HG03060 (cell line): ENCODE results near the gene CENPX.
A peak's percentile ranks its signal among the peaks of the same experiment; 100 is the strongest.
"Not testable (repeated sequence)": the region's sequence is repeated elsewhere in the genome, so short reads cannot be mapped to it uniquely, and the experiment has no call there.

Experiments
- ATAC-seq: cut with Tn5 transposase; IDR thresholded peaks from one replicate; pipeline ENCODE4 v1.9.1; 2021; ENCODE audit warnings: low read depth, moderate number of reproducible peaks; ENCODE audit not compliant: unreplicated experiment

CENPX gene

DNA sequence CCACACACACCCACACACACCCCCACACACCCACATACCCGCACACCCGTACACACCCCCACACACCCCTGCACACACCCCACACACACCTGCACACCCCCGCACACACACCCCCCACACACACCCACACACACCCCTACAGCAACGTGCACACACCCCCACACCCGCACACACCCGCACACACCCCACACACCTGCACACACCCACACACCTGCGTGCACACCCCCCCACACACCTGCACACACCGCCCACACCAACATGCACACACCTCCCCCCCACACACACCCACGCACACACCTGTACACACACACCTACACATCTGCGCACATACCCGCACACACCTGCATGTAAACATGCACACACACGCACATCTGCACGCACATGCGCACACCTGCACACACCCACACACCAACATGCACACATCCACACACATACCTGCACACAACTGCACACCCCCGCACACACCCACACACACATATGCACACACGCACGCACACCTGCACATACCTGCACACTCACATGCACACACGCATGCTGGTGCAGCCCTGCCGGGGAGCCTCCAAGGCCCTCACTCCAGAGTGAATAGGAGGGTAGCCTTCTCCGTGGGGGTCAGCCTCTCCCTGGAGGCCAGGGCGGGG, 37.8 kb downstream of the CENPX start:
- ATAC-seq = no peak

DNA sequence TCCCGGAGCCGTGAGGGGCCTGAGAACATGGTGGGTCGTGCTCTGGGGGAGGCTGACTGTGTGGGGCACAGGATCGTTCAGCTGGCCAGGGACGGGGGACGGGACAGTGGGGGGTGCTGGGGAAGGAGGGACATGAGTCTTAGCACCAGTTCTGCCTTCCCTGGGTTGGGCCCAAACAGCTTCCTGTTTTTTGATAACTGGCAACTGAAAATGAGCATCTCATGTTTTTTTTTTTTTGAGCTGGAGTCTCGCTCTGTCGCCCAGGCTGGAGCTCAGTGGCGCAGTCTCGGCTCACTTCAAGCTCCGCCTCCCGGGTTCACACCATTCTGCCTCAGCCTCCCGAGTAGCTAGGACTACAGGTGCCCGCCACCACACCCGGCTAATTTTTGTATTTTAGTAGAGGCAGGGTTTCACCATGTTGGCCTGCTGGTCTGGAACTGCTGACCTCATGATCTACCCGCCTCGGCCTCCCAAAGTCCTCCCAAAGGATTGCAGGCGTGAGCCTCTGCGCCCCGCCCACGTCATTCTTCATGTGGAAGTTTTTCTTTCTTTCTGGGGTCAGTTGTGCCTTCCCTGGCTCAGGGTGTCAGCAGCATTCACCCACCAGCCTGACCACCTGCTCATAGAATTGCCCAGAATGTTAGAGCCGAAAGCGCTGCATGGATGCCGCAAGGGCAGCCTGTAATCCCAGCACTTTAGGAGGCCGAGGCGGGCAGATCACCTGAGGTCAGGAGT, 38.9 kb downstream of the CENPX start:
- no peak for ATAC-seq

DNA sequence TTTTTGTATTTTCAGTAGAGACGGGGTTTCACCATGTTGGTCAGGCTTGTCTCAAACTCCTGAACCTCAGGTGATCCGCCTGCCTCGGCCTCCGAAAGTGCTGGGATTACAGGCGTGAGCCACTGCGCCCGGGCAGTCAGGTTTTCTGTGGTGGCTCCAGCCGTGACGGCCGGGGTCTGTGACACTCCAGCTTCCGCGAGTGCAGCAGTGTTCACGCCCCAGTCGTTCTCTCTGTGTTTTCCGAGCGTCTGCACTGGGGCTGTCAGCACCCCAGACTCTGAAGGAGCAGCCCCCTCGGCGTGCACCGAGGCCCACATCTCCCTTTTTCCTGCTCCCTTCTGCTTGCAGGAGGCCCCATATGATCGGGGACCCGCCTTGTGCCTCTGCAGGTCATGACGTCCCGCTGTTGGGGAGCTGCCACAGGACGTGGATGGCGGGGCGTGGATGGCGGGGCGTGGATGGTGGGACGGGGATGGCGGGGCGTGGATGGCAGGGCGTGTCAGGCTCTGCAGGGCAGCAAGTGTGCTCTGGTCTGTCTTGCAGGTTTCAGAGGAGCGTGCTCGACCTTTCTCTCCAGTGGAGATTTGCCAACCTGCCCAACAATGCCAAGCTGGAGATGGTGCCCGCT, 39.6 kb downstream of the CENPX start:
- no peak for ATAC-seq

DNA sequence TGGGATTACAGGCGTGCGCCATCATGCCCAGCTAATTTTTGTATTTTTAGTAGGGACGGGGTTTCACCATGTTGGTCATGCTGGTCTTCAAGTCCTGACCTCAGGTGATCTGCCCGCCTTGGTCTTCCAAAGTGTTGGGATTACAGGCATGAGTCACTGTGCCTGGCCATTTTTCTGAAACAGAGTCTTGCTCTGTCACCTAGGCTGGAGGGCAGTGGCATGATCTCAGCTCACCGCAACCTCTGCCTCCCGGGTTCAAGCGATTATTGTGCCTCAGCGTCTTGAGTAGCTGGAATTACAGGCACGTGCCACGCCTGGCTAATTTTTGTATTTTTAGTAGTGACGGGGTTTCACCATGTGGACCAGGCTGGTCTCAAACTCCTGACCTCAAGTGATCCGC, 41.2 kb downstream of the CENPX start:
- ATAC-seq = not testable (repeated sequence)

DNA sequence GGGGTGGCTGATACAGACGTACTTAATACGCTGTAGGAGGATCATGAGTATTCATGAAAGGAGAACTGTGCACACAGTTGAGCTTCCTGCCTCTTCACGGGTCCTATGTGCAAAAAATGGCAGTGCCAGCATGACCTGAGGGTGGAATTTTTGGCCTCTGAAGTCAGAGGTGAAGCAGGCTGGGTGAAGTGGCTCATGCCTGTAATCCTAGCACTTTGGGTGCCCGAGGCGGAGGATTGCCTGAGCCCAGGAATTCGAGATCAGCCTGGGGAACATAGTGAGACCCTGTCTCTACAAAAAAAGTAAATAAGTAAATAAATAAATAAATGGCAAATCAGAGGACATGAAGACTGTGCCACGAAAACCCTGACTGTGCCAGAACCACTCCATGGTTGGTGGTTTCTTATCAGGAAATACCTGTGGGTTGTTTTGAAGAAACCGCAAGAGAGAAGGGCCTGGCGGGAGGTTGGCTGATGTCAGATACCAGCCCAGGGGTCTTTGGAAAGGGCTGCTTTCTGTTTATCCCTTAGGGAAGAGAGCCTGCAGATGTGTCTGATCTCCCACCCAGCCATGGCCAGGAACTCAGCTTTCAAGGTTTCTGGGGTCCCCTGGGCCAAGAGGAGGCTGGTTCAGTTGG, 41.9 kb downstream of the CENPX start:
- no peak for ATAC-seq

DNA sequence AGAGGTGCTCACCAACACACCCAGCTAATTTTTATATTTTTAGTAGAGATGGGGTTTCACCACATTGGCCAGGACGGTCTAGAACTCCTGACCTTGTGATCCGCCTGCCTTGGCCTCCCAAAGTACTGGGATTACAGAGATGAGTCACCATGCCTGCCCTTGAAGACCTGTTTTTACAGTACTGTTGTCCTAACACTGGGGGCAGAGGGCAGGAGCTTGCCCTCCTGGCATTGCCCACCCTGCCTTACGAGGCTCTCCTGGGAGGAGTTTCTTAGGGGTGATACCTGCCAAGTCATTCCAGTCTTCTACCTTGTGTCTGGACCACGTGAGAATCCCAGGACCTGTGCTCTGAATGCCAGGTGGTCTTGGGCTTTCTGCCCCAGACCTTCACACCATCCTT, 42.6 kb downstream of the CENPX start:
- ATAC-seq = no peak

DNA sequence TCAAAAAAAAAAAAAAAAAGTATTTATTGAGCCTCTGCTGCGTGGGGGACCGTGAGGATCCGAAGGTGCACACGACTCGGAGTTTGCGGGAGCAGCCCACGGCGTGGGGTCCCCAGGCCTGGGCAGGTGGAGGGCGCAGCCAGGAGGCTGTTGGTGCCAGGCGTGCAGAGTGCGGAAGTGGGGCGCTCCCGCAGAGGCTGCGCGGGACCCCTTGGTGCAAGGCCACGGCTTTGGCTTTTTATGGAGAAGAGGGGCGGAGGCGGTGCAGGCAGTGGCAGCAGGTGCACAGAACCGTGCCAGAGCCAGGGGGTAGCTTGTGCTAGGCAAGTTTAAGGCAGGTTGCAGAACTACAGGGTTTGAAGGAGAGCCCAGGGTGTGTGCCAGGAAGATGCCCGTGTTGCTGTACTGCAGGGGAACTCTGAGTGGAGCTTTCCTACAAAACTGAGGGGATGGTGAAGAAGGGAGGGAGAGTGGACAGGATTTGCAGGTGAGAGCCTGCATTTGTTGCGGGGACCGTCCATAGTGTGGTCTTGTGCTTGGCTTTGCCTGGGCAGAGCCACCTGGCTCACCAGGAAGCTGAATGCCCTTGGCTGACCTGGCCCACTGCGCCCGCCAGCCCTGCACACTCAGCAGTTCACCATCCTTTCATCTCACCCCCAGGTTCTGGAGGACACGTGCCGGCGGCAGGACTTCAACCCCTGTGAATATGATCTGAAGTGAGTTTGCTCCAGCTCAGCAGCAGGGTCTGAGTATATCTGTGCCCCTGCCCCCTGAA, 44.0 kb downstream of the CENPX start:
- no peak for ATAC-seq

DNA sequence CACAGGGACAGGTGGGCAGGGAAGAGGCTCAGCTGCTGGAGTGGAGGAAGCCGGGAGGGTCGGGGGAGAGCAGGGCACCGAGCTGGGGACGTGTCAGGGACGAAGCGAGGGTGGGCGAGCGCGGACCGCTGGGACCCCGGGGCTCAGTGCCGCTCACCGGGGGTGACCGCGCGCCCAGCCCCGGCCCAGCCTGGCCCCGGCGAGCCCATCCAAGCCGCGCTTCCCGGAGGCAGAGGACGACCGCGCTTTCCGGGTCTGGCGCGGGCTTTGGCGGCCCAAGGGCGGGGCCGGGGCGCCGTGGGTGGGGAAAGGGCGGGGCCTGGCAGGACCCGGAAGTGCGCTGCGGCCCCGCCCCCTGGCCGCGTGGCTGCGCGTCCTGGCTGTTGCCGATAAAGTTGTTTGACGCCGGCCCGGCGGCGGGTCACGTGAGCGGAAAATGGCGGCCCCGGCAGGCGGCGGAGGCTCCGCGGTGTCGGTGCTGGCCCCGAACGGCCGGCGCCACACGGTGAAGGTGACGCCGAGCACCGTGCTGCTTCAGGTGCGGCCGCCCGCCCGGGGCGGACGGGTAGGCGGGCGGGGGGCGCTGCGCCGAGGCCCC, 45.4 kb downstream of the CENPX start, which contains the start of gene ASPSCR1:
TSS of gene ASPSCR1 (plus strand) at position 419 of the 598 bp plus-strand sequence. CDS start at position 437, 18 bp downstream.
- ATAC-seq = peak; percentile 44

DNA sequence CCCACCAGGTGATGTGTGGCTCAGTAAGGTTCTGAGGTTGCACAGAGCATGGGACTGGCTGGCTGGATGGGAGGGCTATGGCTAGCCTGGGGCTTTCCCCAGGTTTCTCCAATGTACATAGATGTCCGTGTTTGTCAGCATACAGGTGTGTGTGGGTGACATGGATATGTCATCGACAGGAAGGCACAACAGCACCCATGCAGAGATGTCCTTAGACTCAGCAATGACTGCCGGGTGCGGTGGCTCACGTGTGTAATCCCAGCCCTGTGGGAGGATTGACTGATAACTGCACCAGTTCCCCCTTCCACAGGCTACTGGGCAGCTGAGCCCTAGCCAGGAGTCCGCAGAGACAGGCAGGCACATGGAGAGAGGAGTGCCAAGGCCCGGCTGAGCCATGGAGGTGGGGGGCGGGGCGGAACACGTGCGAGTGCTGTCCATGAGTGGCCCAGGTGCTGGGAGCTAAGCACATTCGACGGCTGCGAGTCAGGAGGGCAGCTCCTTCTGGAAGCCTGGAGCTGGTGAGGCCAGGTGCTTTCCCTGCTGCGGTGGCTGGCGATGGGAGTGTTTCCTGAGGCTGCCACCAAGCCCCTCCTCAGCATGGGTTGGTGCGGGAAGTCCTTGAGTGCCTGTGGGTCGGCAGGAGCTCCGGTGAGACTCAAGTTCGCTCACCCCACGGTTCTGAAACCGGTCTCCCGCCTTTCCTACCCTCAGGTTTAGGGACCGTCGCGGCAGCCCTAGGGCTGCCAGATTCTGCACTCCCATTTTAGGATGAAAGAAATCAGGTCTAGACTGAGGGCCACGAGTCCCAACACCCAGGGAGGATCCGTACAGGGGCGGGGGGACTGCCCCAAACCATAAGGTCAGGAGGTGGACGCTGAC, 46.1 kb downstream of the CENPX start:
- ATAC-seq = peak; percentile 7

DNA sequence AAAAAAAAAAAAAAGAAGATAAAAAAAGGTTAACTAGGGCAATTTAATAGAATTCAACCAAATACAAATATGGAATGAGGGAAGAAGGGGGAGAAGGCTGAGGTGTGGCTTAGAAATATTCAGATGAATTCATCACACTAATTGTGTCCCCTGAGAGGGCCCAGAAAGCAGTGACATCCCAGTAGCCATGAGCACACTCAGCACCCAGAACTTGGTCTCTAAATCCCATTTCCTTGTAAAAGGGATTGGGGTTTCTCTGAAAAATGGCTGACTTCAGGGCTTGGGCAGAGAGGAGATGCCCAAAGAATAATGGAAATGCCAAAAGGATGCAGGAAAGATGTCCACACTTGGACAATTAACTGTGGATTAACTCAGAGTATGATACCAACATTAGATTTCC, 49.2 kb downstream of the CENPX start:
- no peak for ATAC-seq

DNA sequence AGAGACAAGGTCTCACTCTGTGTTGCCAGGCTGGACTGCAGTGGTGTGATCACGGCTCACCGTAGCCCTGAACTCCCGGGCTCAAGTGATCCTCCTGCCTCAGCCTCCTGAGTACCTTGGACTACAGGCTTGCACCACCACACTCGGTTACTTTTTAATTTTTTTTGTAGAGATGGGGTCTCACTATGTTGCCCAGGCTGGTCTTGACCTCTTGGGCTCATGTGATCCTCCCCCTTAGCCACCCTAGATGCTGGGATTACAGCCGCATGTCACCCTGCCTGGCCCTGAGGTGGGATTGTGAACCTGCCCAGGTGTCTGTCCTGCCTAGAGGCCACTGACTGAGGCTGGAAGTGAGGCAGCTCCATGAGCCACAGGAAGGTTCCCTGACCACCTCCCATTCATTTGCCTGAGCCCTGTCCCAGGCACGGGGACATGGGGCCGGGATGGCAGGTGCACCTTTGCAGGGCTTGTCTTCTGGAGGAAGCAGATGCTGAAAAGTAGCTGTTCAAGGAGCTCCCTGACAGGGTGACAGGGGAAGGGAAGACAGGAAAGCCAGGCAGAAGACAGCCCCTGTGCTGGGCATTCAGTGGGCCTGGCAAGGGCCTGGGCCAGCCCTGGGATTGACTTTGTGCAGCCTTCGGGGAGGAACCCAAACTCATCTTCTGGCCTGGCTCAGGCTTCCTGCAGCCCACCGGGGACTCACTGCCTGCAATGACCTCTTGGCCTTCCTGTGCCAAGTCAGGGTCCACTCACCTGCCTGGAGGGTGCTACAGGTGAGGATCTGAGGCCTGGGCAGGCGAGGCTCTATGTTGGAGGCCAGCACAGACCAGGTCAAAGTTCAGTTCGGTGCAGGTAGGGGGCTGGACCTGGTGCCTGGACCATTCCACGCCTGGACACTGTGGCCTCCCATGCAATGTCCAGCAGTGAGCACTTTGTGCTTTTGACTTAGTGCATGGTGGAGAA, 53.5 kb downstream of the CENPX start:
- ATAC-seq = no peak
